GM18873 (cell line): ENCODE results near the gene TBX10.
"Not testable (repeated sequence)": the region's sequence is repeated elsewhere in the genome, so short reads cannot be mapped to it uniquely, and the experiment has no call there.

Source experiments
- ATAC-seq: cut with Tn5 transposase; IDR thresholded peaks from one replicate; pipeline ENCODE4 v1.9.1; 2021; ENCODE audit warnings: mild to moderate bottlenecking, moderate library complexity, moderate number of reproducible peaks; ENCODE audit not compliant: unreplicated experiment, low FRiP score

The TBX10 gene

DNA sequence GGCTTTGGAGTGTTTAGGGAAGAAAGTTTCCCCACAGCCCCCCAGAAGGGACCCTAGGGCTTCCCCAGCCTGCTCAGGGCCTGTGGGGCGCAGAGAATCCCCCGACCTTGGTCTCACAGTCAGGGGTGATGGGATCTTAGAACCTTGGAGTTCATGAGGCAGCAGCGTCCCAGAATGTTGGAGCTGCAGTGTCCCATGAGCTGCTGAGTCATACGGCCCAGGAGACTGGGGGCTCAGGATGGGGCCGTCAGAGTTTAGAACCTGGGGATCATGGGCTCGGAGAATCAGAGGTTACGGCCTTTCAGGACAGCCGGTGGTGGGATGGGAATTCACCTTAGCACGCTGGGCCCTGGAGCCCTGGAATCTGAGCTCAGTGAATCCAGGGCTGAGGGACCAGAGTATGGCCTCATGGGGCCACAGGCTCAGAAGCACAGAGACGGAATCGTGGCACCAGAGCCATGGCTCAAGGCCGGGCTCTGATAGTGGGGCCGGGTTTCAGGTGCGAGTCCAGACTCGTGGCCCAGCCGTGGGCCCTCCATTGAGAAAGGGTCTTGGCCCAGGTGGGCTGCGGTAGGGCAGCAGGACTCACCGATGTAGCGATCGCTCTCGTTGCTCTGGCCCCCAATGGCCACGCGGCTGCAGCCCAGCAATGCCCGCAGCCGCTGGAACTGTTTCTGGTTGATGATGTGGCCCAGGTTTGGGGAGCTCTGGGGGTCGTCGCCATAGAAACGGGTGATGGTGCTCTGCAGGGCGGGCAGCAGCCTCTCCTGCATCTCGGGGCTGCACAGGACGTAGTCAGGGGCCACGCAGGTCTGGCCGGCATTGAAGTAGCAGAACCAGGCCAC is 25.4 kb upstream of the TBX10 start:
- ATAC-seq: no peak

DNA sequence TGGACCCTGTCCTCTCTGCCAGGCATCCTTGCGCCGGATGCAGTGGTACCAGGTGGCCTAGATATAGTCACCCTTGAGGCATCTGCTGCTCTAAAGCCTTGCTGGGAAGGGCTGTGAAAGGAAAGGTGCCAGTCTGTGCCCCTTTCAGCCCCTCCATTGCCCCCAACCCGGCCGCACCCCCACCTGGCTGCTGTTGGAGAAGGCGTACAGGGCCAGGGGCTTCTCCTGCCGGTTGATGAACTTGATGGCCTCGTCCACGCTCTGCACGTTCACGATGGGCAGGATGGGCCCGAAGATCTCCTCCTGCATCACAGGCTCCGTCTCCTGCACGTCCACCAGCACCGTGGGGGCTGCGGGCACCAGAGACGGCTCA is 24.6 kb upstream of the TBX10 start:
- ATAC-seq: no peak

DNA sequence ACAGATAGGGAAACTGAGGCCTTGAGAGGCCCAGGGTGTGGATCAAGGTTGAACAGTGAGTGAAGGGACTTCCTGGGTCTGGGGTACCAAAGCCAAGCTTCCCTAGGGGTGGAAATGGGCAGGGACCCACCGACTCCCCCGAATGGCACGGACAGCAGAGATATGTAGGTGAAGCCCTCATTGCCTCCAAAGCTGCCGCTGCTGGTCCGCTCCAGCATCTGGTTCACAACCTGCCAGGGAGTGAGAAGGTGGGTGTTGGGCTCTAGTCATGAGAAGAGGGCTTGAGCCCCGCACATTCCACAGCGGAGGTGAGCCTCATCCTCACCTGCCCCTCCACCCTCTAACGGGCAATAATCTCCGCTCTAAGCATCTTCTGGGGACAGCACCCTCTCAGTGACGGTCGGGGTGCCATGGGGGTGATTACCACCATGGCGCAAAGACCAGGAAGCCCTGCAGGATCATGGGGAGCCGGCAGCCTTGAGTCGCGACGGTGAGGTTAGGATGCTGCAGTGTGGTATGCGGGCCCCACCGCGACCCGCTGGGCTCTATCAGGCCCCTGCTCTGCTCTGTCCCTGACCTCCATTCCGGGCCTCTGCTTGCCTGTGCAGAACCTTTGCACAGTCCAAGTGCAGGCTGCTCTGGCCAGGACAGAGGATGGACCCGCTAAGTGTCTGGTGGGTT is 24.1 kb upstream of the TBX10 start:
- ATAC-seq: no peak

DNA sequence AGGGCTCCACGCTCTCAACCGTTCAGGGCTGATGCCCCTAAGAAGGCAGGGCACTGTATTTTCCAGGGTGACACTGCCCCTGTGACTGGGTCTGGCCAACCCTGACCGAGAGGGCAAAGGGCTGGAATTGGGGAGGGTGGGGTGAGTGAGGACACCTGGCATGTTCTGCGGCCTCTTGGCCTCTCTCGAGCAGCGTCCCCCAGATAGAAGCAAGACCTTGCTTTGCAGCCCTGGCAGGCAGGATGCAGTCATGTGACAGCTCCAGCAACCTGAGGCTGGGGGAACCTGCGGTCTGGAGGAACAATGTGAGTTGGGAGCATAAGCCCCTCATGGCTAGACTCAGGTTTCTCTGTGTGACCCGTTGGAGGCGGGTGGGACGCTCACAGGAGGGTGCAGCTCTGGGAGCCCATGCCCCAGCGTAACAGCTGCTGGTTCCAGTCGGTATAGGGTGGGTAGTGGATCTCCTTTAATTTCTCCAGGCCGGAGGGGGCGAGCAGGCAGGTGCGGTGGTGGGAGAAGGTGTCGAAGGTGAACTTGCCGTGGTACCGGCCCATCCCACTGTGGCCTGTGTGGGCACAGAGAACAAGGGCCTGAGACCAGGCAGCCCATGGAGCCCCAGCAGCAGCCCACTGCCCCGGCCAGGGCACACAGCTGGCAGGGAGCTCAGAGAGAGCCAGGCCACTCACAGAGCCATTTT is 23.4 kb upstream of the TBX10 start:
- ATAC-seq: no peak

DNA sequence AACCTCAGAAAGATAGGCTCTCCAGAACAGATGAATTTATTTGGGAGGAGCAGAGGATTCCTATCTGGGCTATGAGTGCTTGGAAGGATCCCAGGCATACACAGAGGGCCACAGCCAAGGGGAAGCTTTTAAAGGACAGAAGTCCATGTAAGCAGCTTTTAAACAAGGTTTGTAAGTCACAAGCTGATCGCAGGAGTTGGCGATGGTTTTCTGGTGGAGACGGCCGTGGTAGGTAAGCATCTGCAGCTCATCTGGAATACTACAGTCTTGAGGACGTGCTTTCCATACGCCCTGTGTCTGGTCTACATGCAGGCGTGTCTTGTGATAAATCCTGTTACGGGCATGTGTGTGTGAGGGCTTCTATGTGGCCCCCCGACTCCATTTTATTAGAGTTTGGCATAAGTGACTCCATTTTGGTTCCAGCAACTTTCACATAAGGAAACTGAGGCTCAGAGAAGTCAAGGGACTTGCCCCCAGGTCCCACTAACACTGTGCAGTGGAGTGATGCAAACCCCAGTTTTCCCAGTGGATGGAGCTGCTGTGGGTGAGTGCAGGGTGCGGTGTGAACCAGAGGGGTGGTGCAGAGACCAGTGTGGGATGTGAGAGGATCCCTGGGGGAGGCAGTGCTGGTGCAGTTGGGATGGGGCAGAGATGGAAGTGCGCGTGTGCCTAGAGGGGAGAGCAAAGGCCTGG is 22.7 kb upstream of the TBX10 start:
- ATAC-seq: no peak

DNA sequence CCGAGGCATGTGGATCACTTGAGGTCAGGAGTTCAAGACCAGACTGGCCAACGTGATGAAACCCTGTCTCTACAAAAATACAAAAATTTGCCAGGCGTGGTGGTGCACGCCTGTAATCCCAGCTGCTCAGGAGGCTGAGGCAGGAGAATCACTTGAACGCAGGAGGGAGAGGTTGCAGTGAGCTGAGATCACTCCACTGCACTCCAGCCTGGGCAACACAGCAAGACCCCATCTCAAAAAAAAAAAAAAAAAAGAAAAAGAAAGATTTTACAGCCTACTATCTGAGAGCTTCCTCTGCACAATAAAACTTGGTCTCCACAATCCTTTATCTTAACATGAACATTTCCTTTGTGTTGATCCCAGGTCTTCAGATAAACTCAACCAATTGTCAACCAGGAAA is 21.2 kb upstream of the TBX10 start:
- ATAC-seq: not testable (repeated sequence)

DNA sequence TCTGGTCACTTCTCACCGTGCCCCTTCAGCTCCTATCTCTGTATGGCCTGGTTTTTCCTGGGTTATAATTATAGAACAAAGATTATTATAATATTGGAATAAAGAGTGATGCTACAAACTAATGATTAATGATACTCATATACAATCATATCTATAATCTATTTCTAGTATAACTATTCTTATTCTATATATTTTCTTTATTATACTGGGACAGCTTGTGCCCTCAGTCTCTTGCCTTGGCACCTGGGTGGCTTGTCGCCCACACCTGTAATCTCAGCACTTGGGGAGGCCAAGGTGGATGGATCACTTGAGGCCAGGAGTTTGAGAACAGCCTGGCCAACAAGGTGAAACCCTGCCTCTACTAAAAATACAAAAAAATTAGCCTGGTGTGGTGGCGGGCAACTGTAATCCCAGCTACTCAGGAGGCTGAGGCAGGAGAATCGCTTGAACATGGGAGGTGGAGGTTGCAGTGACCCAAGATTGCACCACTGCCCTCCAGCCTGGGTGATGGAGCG is 20.1 kb upstream of the TBX10 start:
- ATAC-seq: not testable (repeated sequence)

DNA sequence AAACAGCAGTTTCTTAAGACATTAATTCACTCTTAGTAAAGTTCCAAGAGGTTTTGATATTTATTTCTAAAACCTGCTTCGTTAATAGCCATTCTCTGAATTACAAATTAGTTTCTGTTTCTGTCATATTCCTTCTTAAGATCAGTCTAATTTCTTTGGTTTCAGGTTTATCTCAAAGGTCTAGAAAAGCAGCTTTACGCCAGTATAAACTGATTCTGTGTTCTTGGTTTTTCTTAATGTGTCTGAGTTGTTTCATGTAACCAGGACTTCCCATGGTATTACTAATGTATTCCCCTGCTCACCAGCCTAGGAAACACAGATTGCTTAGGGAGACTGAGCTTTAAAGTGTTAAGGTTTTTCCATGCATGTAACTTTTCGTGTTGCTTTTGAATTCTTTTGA is 17.7 kb upstream of the TBX10 start:
- no peak for ATAC-seq

DNA sequence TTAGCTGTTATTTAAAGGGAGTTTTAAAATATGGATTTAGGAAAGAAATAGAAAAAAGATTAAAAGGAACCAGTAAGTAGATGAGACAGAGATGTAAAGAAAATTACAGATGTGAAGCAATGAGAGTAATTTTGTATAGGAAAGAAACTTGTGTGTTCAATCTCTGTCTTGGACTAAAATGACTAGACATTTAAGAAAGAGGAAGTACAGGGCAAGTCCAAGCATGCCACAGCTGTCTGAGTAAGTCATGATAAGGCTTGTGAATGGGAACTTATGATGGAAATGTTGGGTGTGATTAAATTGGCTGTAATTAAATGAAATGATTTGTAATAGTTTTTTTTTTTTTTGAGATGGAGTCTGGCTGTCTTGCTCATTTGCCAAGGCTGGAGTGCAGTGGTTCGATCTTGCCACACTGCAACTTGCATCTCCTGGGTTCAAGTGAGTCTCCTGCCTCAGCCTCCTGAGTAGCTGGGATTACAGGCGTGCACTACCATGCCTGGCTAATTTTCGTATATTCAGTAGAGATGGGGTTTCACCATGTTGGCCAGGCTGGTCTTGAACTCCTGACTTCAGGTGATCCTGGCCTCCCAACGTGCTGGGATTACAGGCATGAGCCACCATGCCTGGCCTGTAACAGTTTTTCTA is 16.8 kb upstream of the TBX10 start:
- ATAC-seq: no peak

DNA sequence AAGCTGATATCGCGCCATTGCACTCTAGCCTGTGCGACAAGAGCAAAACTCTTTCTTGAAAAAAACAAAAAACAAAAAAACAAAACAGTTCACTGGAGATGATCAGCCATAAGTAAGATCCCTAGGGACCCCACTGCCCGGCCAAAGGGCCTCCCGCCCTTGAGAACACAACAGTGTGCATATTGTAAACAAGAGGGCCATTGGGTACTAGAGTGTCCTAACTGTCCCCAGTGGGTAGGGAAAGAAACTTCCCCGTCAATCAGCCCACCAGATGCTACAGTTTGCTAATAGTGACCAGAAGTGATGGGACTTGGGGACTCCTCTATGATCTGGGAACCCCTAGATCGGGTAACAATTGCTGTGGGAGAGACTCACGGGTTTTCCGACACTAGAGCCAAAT is 14.7 kb upstream of the TBX10 start:
- no peak for ATAC-seq

DNA sequence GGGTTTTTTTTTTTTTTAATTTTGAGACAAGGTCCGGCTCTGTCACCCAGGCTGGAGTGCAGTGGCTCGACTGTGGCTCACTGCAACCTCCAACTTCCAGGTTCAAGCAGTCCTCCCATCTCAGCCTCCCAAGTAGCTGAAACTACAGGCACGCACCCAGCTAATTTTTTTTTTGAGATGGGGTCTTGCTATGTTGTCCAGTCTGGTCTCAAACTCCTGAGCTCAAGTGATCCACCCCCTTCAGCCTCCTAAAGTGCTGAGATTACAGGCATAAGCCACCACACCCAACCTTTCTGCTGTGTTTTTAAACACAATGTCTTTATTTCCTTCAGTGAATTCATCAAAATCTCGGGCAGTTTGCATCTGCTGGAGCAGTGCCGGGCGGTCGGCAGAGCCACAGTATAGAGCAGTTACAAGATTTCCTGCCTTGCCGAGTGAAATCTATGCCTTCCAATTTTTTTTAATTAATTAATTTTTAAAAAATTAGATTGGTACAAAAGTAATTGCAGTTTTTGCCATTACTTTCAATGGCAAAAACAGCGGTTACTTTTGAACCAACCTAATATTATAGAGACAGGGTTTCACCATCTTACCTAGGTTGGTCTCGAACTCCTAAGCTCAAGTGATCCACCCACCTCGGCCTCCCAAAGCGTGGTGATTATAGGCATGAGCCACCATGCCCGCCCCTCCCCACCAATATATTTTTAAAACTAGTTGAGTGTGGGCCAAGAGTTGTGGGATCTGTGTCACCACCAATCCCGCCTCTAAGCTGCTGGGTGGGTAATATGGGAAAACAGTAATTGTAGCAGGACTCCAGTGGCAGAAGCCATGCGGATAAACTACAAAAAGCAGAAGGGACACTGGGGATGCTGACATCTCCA is 13.6 kb upstream of the TBX10 start:
- no peak for ATAC-seq

DNA sequence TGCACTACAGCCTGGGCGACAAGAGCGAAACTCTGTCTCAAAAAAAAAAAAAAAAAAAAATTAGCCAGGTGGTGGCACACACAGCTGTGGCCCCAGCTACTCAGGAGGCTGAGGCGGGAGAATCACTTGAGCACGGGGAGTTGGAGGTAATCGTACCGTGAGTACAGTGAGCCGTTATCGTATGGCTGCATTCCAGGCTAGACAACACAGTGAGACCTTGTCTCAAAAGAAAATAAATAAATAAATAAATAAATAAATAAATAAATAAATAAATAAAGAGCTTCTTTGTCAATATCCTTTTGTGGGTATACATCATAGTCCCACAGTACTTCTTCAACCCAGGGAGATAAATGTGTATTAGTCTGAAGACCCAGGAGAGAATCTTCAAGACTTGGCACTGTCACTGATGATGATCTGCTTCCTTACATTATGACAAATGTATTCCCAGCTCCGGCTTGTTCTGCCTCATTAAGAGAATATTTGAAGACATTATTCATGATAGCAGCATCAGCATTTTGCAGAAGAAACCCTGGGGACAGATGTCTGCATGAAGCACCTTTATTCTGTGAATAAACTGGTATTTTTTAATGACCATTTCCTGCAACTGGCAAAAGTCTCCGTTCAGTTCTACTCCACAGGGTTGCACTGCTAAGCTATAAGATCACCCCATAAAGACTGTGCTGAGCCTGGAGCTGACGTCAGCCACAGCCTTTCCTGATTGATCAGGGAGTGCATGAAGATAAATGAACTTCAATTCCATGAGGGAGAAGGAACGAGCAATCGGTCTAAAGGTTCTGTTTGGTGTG is 12.6 kb upstream of the TBX10 start:
- no peak for ATAC-seq

DNA sequence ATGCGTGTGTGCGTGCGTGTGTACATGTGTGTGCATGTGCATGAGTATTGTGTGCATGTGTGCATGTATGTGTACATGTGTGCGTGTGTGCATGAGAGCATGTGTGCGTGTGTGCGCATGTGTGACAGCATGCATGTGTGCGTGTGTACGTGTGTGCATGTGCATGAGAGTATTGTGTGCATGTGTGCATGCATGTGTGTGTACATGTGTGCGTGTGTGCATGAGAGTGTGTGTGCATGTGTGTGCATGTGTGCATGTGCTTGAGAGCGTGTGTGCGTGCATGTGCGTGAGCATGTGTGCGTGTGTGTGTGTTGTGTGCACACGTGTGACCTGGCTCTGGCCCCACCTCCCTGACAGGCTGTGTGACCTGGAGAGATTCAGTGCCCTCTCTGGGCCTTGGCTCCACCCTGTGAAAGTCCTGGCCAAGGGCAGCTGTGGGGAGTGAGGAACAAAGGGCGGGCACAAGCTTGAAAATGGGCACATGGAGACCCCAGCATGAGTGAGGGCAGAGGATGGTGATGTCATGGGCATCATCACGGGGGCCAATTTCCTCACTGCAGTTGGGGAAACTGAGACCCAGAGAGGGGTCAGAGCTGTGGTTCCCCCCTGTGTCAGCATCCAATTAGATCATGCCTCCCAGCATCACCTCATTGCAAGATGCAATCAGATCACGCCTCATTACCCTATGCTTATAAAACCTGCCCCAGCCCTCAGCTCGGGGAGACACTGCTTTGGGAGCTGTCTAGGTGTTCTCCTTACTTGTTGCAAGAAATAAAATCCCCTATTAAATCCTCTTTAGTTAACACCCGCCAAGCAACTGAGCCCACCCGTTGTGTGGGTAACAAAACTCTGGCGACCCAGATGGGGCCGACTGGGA is 10.3 kb upstream of the TBX10 start:
- no peak for ATAC-seq

DNA sequence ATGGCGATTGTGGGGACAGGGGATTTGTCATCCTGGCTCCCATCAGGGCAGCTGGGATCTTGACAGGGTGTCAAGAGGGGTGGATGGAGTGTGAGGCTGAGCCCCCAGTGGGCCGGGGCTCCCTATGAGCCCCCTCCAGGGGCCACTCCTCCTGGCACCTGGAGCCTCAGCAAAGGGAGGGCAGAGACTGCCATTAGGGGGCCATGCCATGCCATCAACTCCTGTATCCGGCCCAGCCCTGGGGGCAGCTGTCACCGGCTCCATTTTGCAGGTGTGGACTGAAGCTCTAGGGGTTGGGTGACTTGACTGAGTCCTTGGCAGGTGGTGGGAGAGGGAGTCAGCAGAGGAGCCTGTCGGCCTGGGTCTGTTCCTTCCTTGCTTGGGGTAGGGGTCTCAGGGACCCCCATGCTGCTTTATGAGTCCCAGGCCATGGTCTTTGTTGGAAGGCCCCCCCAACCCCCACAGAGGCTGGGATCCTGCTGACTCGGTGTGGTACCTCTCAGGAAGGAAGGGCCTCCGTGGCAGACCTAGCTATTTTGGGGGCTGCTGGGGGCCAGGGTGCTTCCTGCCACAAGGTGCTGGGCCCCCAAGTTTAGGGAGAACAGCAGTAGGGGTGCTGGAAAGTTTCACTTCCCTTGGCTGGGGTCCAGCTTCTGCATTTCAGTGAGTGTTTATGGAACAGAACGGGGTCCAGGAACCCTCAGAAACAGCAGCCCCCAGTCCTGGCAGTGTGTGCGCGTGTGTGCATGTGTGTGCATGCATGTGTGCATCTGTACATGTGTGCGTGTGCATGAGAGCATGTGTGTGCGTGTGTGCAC is 9.4 kb upstream of the TBX10 start:
- ATAC-seq: no peak

DNA sequence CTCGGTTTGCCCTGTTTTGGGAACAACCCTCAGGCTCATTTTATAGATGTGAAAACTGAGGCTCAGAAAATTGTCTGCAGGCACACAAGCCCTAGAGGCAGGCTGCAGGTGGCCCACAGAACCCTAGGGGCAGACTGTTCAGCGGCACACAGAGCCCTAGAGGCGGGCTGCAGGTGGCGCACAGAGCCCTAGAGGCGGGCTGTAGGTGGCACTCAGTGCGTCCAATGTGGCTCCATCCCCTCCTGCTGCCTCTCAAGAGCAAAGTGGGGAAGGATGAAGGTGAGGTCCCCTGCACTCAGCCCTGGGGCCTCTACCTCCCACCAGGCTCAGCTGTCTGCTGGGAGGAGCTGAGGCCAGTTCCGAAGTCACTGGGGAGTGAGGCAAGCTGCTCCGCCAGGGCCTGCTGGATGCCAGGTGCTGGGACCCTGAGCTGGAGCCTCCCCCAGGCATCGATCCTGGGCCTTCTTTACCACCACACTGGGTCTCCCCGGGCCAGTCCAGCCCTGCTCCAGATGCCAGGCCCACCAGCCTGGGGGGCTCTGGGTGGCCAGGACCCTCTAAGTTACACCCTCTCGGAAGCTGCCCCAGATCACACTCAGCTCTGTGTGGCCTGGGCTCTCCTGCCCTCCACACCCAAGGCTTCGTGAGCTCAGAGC is 8.7 kb upstream of the TBX10 start:
- no peak for ATAC-seq

DNA sequence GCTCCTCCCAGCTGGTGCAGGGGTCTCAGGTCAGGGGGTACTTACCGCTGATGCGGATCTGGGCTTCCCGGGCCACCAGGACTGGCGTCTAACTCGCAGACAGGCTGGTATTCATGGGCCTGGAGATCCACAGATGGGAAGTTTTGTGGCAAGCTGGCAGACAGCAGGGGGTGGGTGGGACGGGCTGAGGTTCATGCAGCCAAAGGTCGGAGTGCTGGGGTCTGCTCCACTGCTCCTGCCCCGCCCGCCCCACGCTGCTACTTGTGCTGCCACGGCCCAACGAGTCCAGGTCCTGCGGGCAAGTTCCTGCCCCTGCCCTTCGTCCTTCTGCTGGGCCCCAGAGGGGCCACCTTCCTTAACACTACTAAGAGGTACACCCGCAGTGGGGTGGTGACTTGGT is 7.9 kb upstream of the TBX10 start:
- ATAC-seq: no peak
